ENCODE measurements around the gene GLRA3. TPM values are rescaled to one million over a fixed set of nuclear protein-coding genes. Genes with fewer than 3 reads are reported as not detected.

GLRA3 gene
- total RNA-seq, 1 donor from 2014 or later: not detected

GRCh38 chr4:174600391-174600790 is 228.7 kb downstream of the GLRA3 start:
- intact Hi-C loops (cut with micrococcal nuclease): no loop called here

- intact Hi-C loops (cut with micrococcal nuclease): no loop called here
Measured at GRCh38 chr4:174598800-174599199, 230.2 kb downstream of the GLRA3 start.

GRCh38 chr4:174596513-174596912 is 232.5 kb downstream of the GLRA3 start:
- intact Hi-C loops (cut with micrococcal nuclease): no loop called here

- intact Hi-C loops (cut with micrococcal nuclease): no loop called here
Measured at GRCh38 chr4:174595141-174595929, 233.7 kb downstream of the GLRA3 start.

- intact Hi-C loops (cut with micrococcal nuclease): loop anchor here (5.0 kb wide), 1 partner anchor 311 kb away; the partner anchor contains the start of genes CEP44 and FBXO8
Measured at GRCh38 chr4:174593701-174594100, 235.3 kb downstream of the GLRA3 start.

GRCh38 chr4:174592985-174593335 is 236.1 kb downstream of the GLRA3 start:
- intact Hi-C loops (cut with micrococcal nuclease): loop anchor here (5.0 kb wide), 1 partner anchor 311 kb away; the partner anchor contains the start of genes CEP44 and FBXO8

GRCh38 chr4:174592256-174592984 is 236.6 kb downstream of the GLRA3 start:
- intact Hi-C loops (cut with micrococcal nuclease): loop anchor here (5.0 kb wide), 1 partner anchor 310 kb away; the partner anchor contains the start of genes CEP44 and FBXO8

- intact Hi-C loops (cut with micrococcal nuclease): loop anchor here (1.0 to 5.0 kb wide), 4 partner anchors 41 to 309 kb away; partner anchors contain the start of genes CEP44, FBXO8 and HPGD
Measured at GRCh38 chr4:174591243-174592021, 237.6 kb downstream of the GLRA3 start.

GRCh38 chr4:174590336-174590735 is 238.7 kb downstream of the GLRA3 start:
- intact Hi-C loops (cut with micrococcal nuclease): loop anchor here (2.0 to 5.0 kb wide), 3 partner anchors 42 to 308 kb away; partner anchors contain the start of genes CEP44 and FBXO8

Other genes with a start within 250 kb of the GLRA3 start
- not detected in 2 replicates for gene ADAM29, start 89.1 kb upstream of the GLRA3 start, total RNA-seq